NCI-H2107 treated with DMSO at 0.1 percent for 48 hours (cell line): ENCODE measurements around the gene KLHDC10.
"Not testable (repeated sequence)": the region's sequence is repeated elsewhere in the genome, so short reads cannot be mapped to it uniquely, and the experiment has no call there.

Source experiments
- DNase-seq: peaks from one replicate; lab custom pipeline; 2025; ENCODE audit not compliant: unreplicated experiment; lab: John Stamatoyannopoulos, UW

Gene KLHDC10

GRCh38 chr7:130069978-130070860 lies at the start of gene KLHDC10:
TSS of gene KLHDC10 (plus strand) at chr7:130070534. CDS start at chr7:130070644, 110 bp downstream.
- DNase-seq: peak; percentile 98

DNA sequence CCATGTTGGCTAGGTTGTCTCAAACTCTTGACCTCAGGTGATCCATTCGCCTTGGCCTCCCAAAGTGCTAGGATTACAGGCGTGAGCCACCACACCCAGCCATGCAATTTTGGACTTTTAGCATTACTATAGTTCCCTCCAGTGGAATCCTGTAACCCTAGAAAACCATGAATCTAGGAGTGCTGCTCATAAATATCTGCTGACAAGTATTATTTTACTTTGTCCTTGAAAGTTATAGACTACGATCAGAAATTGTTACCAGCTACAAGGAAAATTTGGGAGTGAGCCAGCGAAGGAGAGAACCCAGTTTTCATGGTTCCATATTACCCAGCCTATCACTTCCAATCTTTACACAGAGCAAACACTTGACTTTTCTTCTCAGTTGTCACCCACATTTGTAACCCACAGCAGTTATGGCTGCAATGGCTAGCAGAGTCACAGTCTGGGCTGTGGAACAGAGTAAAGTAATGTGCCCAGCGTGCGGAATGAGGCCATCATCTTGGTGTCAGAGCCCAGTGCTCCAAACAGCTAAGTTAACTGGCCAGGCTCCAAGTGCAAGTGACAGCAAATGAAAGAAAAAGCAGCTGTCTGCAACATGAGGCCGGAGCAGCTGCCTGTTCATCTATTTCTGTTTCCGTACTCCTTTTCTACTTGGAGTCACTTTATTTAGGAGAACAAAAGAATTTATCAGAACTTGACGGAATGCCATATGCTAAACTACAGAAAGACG lies 49.1 kb upstream of the KLHDC10 start:
- no peak for DNase-seq

DNA sequence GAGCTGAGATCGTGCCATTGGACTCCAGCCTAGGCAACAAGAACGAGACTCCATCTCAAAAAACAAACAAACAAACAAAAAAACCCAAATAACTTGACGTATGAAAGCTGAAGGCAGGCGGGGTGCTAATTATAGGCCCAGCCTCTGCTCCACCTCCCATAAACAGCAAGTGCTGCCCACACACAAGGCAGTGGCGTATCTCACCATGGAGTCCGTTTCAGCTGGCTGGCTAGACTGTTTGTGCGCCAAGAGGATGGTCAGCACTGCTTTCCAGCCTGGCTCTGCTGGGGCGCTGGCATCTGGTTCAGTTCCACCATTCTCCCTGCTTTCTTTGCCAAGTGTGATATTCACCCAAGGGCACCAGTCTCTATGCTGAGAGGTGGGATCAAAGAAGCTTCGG lies 48.2 kb upstream of the KLHDC10 start:
- no peak for DNase-seq

DNA sequence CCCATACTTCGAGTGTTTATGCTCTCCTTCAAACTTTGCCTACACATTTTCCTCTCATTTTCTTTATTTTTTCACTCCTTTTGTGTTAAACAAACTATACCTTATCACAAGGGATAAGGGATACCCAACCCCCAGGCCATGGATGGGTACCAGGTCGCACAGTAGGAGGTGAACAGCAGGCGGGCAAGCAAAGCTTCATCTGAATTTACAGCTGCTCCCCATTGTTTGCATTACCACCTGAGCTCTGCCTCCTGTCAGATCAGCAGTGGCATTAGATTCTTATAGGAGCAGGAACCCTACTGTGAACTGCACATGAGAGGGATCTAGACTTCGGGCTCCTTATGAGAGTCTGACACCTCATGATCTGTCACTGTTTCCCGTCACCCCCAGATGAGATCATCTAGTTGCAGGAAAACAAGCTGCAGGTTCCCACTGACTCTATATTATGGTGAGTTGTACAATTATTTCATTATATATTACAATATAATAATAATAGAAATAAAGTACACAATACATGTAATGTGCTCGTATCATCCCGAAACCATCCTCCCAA lies 47.6 kb upstream of the KLHDC10 start:
- DNase-seq: no peak

- no peak for DNase-seq
These were observed 45.9 kb upstream of the KLHDC10 start for GRCh38 chr7:130024390-130024789.

GRCh38 chr7:130032698-130033097 lies 37.6 kb upstream of the KLHDC10 start:
- no peak for DNase-seq

- DNase-seq: no peak
These were observed 32.6 kb upstream of the KLHDC10 start for GRCh38 chr7:130037703-130038102.

DNA sequence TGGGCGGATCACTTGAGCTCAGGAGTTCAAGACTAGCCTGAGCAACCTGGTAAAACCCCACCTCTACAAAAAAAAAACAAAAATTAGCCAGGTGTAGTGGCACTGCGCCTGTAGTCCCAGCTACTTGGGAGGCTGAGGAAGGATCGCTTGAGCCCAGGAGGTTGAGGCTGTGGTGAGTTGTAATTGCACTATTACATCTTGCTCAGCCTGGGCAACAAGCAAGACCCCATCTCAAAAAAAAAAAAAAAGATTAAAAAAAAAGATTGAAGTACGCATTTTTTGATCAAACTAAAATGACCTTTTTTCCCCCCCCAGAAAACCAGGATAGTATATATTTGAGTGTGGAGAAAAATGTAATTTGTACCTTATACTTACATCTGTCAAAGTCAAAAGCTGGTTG lies 29.8 kb upstream of the KLHDC10 start:
- DNase-seq: no peak

GRCh38 chr7:130047831-130048230 lies 22.5 kb upstream of the KLHDC10 start:
- DNase-seq: no peak

DNA sequence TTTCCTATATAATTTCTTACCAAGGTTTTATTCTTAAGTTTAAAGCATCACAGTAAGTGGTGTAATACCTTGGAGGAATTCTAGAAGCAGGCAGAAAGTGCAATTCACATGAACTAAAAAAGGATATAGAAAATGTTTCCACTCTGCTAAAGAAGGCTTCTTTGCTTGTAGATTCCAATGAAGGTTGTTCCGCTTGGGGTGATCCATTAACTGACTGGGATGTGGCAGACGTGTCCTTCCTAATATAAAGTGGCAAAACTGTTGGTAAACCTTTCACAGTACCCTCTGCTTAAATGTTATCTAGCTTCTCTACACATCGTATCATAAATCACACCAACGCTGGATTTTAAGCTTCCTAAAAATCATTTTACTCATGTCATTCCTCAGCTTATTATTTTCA lies 21.4 kb upstream of the KLHDC10 start:
- no peak for DNase-seq

- not testable (repeated sequence) for DNase-seq
These were observed 18.1 kb upstream of the KLHDC10 start for GRCh38 chr7:130052250-130052649.

GRCh38 chr7:130055198-130055597 lies 15.1 kb upstream of the KLHDC10 start:
- DNase-seq: not testable (repeated sequence)

GRCh38 chr7:130062246-130062645 lies 8.1 kb upstream of the KLHDC10 start:
- DNase-seq: no peak

GRCh38 chr7:130063036-130063435 lies 7.3 kb upstream of the KLHDC10 start:
- no peak for DNase-seq

GRCh38 chr7:130064580-130064926 lies 5.8 kb upstream of the KLHDC10 start:
- not testable (repeated sequence) for DNase-seq

- DNase-seq: no peak
These were observed 4.7 kb upstream of the KLHDC10 start for GRCh38 chr7:130065500-130066152.

DNA sequence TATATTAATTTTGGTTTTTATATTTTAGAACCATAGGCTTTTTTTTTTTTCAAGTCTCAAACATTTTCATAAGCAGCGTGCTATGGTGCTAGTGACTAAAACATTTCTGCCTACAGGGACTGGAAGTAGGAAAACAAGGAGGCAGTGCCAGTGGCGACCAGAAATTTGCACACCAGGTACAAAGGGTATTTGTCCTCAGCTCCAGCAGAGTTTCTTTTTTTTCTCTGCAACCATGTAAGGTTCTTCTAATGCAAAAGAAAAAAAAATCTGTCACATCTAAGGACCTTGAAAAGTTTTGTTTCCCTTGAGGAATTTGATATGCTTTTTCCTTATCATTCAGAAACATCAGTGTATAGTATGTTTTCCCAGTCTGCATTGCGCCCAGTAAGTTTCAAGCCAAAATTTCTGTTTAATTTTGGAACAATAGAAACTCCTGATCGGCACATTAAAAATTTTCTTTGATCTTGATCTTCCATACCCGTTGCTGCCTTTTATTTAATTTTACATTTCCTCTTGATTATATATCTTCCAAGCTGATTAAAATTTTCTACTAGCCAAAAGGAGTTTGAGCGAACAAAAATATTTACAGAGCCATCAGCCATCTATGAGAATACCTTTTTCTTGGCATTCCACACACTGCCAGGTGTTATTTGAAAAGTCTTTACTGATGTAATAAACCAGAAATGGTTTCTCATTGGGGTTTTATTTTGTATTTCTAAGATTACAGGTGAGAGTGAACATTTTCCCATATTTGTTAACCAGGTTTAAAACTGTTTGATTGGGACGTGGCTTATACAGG lies 956 bp upstream of the KLHDC10 start:
- DNase-seq: no peak

DNA sequence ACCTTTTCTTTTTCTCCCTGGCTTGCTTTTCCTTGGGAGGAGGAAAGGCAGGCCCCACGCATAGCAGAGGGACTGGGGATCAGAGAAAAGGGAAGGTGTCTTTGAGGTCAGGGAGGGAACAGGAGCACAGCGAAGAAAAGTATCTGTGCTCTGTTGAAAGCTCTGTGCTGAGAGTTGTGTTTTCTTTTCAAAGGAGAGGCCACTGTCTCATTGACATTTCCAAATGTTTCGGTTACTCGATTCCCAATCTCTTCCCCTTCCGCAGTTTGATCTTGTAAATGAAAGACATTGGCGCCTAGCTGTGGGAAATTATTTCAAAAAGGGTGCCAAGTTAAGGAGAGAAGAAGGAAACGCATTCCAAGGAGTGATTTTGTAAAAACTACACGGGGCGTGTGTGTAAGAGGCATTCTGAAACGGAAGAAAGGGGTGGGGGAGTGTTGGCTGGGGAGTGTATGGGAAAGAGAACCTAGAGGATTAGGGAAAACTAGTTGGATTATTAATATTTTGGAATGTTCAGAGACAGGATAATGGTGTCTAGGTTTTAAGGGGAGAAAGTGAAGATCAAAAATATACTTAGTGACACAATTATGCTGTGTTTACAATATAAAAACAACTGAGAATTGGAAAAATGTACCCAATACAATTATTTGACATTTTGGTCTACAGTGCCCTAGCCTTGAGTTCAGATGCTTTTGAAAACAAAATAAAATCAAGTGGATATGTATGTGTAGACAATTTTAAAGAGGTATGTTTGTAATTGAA lies 708 bp downstream of the KLHDC10 start:
- no peak for DNase-seq

GRCh38 chr7:130071701-130072622 lies 1.6 kb downstream of the KLHDC10 start:
- peak; percentile 85 for DNase-seq
